ENCODE results near the gene TRIM60.

DNA sequence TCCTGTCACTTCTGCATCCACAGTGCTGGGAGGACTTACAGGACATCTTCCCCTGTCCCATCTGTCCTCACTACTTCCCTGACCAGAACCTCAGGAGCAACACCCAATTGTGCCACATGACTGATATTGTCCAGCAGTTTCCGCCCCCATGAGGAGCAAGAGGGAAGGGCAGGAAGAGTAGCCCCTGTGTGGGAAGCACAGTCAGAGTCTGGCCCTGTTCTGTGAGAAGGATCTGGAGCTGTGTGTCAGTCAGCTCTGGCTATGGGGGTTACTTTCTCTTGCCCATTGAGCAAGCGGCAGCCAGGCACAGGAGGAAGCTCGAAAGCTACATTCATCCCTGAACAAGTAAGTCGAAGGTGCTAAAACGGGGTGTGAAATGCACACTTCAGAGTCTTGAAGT, 14.8 kb upstream of the TRIM60 start:
- no peak for TF ChIP-seq ZNF384 (IDR thresholded peaks at IDR 0.05)
- TF ChIP-seq FOXK2 (IDR thresholded peaks at IDR 0.05) = no peak
- TF ChIP-seq SP1 (IDR thresholded peaks at IDR 0.05) = no peak
- TF ChIP-seq SUZ12 (IDR thresholded peaks at IDR 0.05) = no peak
- no peak for TF ChIP-seq L3MBTL2 (conservative IDR thresholded peaks at IDR 0.05)
- no peak for TF ChIP-seq ARNT (IDR thresholded peaks at IDR 0.05)
- no peak for TF ChIP-seq ELF4 (IDR thresholded peaks at IDR 0.05)
- no peak for TF ChIP-seq FOXA1 (IDR thresholded peaks at IDR 0.05)
- no peak for TF ChIP-seq BHLHE40 (IDR thresholded peaks at IDR 0.05; ENCODE audit: borderline replicate concordance)
- TF ChIP-seq TARDBP (IDR thresholded peaks at IDR 0.05) = no peak
- TF ChIP-seq, protein P1, sequence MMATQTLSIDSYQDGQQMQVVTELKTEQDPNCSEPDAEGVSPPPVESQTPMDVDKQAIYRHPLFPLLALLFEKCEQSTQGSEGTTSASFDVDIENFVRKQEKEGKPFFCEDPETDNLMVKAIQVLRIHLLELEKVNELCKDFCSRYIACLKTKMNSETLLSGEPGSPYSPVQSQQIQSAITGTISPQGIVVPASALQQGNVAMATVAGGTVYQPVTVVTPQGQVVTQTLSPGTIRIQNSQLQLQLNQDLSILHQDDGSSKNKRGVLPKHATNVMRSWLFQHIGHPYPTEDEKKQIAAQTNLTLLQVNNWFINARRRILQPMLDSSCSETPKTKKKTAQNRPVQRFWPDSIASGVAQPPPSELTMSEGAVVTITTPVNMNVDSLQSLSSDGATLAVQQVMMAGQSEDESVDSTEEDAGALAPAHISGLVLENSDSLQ (IDR thresholded peaks at IDR 0.05) = no peak
- TF ChIP-seq LEF1 (IDR thresholded peaks at IDR 0.05; ENCODE audit: borderline replicate concordance) = no peak
